Measurements from ENCODE around the gene SNTB2. TPM values are rescaled to one million over a fixed set of nuclear protein-coding genes. Genes with fewer than 3 reads are reported as not detected.

SNTB2 gene
- total and polyA plus RNA-seq, 2 donors (not counting 1 experiment from before 2014, with no cell fraction given), result 51.8 to 63.3 TPM

DNA sequence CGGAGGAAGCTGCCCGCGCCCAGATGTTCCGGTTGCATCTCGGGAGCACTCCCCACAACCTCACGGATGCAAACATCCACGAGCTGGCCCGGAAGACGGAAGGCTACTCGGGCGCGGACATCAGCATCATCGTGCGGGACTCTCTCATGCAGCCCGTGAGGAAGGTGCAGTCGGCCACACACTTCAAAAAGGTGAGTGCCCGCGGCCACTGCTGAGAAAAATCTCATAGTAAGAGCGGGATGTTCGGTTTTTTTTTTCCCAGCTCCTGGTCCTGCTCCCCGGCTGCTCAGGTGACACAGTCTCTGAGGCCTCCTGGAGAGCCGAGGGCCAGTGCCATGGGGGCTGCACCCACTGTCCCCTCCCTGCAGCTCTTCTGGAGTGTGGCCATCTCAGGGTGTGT, 134.1 kb downstream of the SNTB2 start:
- DNase-seq (ENCODE audit: low read depth in 2 of 2), result no peak
- Histone ChIP-seq H3K9me3 (ENCODE audit: control insufficient read depth, insufficient read depth, low read depth, low read length) (no peaks in the 10 kb centered on the region), H4K20me1 (ENCODE audit: control insufficient read depth, extremely low read depth, insufficient read depth, low read length) (no peaks in the 10 kb centered on the region), H3K9ac (ENCODE audit: insufficient read depth, low read length) (no peak overlapping the region), H3K27ac (ENCODE audit: insufficient read depth, low read length) (no peak overlapping the region), H3K27me3 (ENCODE audit: control insufficient read depth, insufficient read depth, low read length) (no peaks in the 10 kb centered on the region), H2AFZ (ENCODE audit: low read length) (no peak overlapping the region), H3K4me1 (ENCODE audit: control insufficient read depth, extremely low read depth, insufficient read depth, low read length) (no peaks in the 10 kb centered on the region), H3K4me3 (replicated peaks in 1 of 4; ENCODE audit: control extremely low read depth in 1 of 4, insufficient read depth in 1 of 4, low read depth in 3 of 4, low read length in 4 of 4) (no peak overlapping the region), H3K4me2 (ENCODE audit: extremely low read depth, insufficient read depth, low read length) (no peak overlapping the region), H3K79me2 (ENCODE audit: control insufficient read depth, insufficient read depth, low read length) (peaks cover 27% of the 10 kb centered on the region), H3K36me3 (ENCODE audit: control insufficient read depth, insufficient read depth, low read length) (peaks cover 53% of the 10 kb centered on the region)
- TF ChIP-seq, protein P1, sequence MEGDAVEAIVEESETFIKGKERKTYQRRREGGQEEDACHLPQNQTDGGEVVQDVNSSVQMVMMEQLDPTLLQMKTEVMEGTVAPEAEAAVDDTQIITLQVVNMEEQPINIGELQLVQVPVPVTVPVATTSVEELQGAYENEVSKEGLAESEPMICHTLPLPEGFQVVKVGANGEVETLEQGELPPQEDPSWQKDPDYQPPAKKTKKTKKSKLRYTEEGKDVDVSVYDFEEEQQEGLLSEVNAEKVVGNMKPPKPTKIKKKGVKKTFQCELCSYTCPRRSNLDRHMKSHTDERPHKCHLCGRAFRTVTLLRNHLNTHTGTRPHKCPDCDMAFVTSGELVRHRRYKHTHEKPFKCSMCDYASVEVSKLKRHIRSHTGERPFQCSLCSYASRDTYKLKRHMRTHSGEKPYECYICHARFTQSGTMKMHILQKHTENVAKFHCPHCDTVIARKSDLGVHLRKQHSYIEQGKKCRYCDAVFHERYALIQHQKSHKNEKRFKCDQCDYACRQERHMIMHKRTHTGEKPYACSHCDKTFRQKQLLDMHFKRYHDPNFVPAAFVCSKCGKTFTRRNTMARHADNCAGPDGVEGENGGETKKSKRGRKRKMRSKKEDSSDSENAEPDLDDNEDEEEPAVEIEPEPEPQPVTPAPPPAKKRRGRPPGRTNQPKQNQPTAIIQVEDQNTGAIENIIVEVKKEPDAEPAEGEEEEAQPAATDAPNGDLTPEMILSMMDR (conservative IDR thresholded peaks at IDR 0.05 in 1 of 2, IDR thresholded peaks at IDR 0.05 in 1 of 2; ENCODE audit: low read depth in 1 of 2, low read length in 2 of 2), result no peak
- no peak for TF ChIP-seq EZH2 (IDR thresholded peaks at IDR 0.05; ENCODE audit: low read length, missing control alignments)

DNA sequence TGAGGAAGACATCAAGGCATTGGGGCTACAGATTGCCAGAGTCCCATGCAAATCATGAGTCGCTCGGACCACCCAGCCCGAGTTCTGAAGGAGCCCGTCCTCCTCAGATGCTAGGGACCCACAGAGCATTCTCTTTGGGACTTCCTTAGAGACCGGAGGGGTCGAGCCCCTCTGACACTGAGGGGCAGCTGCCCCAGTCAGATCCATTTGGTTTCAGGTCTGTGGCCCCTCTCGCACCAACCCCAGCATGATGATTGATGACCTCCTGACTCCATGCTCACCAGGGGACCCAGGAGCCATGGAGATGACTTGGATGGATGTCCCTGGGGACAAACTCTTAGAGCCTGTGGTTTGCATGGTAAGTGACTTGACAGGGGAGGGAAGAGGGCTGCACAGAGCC, 135.4 kb downstream of the SNTB2 start:
- H3K27me3 ChIP-seq (ENCODE audit: control insufficient read depth, insufficient read depth, low read length), result no peaks in the 10 kb centered on the region
- no peaks in the 10 kb centered on the region for H3K4me1 ChIP-seq (ENCODE audit: control insufficient read depth, extremely low read depth, insufficient read depth, low read length)
- peaks cover 34% of the 10 kb centered on the region for H3K79me2 ChIP-seq (ENCODE audit: control insufficient read depth, insufficient read depth, low read length)
- H3K4me2 ChIP-seq (ENCODE audit: extremely low read depth, insufficient read depth, low read length), result no peak overlapping the region
- H4K20me1 ChIP-seq (ENCODE audit: control insufficient read depth, extremely low read depth, insufficient read depth, low read length), result no peaks in the 10 kb centered on the region
- TF ChIP-seq EZH2 (IDR thresholded peaks at IDR 0.05; ENCODE audit: low read length, missing control alignments), result no peak
- TF ChIP-seq, protein P1 (conservative IDR thresholded peaks at IDR 0.05 in 1 of 2, IDR thresholded peaks at IDR 0.05 in 1 of 2; ENCODE audit: low read depth in 1 of 2, low read length in 2 of 2), result no peak
- no peak overlapping the region for H3K4me3 ChIP-seq (replicated peaks in 1 of 4; ENCODE audit: control extremely low read depth in 1 of 4, insufficient read depth in 1 of 4, low read depth in 3 of 4, low read length in 4 of 4)
- no peaks in the 10 kb centered on the region for H3K9me3 ChIP-seq (ENCODE audit: control insufficient read depth, insufficient read depth, low read depth, low read length)
- peaks cover 50% of the 10 kb centered on the region for H3K36me3 ChIP-seq (ENCODE audit: control insufficient read depth, insufficient read depth, low read length)
- H3K27ac ChIP-seq (ENCODE audit: insufficient read depth, low read length), result no peak overlapping the region
- H3K9ac ChIP-seq (ENCODE audit: insufficient read depth, low read length), result no peak overlapping the region
- H2AFZ ChIP-seq (ENCODE audit: low read length), result no peak overlapping the region
- no peak for DNase-seq (ENCODE audit: low read depth in 2 of 2)

DNA sequence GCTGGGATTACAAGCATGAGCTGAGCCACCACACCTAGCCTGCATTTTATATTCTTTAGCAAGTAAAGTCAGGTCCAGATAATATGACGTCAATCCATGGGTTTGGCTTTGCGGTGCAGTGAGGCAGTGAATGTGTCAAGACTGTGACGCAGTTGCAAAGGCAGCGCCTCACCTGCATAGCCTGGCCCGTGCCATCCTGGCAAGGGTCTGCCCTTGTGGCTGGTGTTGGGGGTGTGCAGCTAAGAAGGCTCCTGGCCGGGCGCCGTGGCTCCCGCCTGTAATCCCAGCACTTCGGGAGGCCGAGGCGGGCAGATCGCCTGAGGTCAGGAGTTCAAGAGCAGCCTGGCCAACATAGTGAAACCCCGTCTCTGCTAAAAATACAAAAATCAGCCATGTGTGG, 136.5 kb downstream of the SNTB2 start:
- Histone ChIP-seq H3K36me3 (ENCODE audit: control insufficient read depth, insufficient read depth, low read length) (peaks cover 46% of the 10 kb centered on the region), H3K79me2 (ENCODE audit: control insufficient read depth, insufficient read depth, low read length) (peaks cover 42% of the 10 kb centered on the region), H4K20me1 (ENCODE audit: control insufficient read depth, extremely low read depth, insufficient read depth, low read length) (no peaks in the 10 kb centered on the region), H3K9me3 (ENCODE audit: control insufficient read depth, insufficient read depth, low read depth, low read length) (no peaks in the 10 kb centered on the region), H2AFZ (ENCODE audit: low read length) (no peak overlapping the region), H3K4me1 (ENCODE audit: control insufficient read depth, extremely low read depth, insufficient read depth, low read length) (peaks cover 3% of the 10 kb centered on the region), H3K27ac (ENCODE audit: insufficient read depth, low read length) (no peak overlapping the region), H3K4me3 (replicated peaks in 1 of 4; ENCODE audit: control extremely low read depth in 1 of 4, insufficient read depth in 1 of 4, low read depth in 3 of 4, low read length in 4 of 4) (no peak overlapping the region), H3K4me2 (ENCODE audit: extremely low read depth, insufficient read depth, low read length) (no peak overlapping the region), H3K9ac (ENCODE audit: insufficient read depth, low read length) (no peak overlapping the region), H3K27me3 (ENCODE audit: control insufficient read depth, insufficient read depth, low read length) (no peaks in the 10 kb centered on the region)
- no peak for DNase-seq (ENCODE audit: low read depth in 2 of 2)
- TF ChIP-seq, protein P1 (conservative IDR thresholded peaks at IDR 0.05 in 1 of 2, IDR thresholded peaks at IDR 0.05 in 1 of 2; ENCODE audit: low read depth in 1 of 2, low read length in 2 of 2), result no peak
- no peak for TF ChIP-seq EZH2 (IDR thresholded peaks at IDR 0.05; ENCODE audit: low read length, missing control alignments)
